GM13977 (cell line): ENCODE results near the gene WAC.
A peak's percentile ranks its signal among the peaks of the same experiment; 100 is the strongest.
"Not testable (repeated sequence)": the region's sequence is repeated elsewhere in the genome, so short reads cannot be mapped to it uniquely, and the experiment has no call there.

Experiments used
- DNase-seq: peaks from one replicate; pipeline ENCODE4 v3.0.0; 2012; ENCODE audit warnings: low spot score
- in situ Hi-C: fragments of 300-500 bp; cut with MboI; formaldehyde crosslinking; loops from one replicate; pipeline ENCODE4 v1.12.0; 2022; ENCODE audit warnings: low sequenced_read_pairs, low pct_unique_long_range_greater_than_20kb, mixed read lengths, inconsistent platforms; ENCODE audit not compliant: unreplicated experiment
- TF ChIP-seq, protein P1 (sequence below): IDR thresholded peaks from 2 replicates; pipeline ENCODE4 v1.5.1; 2012; ENCODE audit warnings: mild to moderate bottlenecking, control low read depth; ENCODE audit not compliant: insufficient read depth; ENCODE audit errors: extremely low read depth, missing control alignments

The WAC gene

DNA sequence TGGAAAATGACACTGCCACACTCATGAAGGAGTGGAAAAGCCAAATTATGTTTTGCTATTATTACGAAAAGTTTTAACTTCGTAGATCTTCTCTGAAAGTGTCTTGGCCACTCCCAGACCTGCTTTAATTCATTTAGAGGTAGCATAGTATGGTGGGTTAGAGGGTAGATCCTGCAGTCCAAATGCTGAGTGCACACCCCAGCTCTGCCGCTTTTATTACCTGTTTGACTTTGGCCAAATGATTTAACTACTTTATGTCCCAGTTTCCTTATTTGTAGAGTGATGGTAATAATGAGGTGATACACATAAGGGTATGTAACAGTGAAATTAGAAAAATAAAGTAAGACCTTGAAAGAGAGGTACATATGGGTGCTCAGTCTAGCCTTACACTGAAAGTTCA, 23.6 kb upstream of the WAC start:
- TF ChIP-seq, protein P1, sequence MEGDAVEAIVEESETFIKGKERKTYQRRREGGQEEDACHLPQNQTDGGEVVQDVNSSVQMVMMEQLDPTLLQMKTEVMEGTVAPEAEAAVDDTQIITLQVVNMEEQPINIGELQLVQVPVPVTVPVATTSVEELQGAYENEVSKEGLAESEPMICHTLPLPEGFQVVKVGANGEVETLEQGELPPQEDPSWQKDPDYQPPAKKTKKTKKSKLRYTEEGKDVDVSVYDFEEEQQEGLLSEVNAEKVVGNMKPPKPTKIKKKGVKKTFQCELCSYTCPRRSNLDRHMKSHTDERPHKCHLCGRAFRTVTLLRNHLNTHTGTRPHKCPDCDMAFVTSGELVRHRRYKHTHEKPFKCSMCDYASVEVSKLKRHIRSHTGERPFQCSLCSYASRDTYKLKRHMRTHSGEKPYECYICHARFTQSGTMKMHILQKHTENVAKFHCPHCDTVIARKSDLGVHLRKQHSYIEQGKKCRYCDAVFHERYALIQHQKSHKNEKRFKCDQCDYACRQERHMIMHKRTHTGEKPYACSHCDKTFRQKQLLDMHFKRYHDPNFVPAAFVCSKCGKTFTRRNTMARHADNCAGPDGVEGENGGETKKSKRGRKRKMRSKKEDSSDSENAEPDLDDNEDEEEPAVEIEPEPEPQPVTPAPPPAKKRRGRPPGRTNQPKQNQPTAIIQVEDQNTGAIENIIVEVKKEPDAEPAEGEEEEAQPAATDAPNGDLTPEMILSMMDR, result no peak

DNA sequence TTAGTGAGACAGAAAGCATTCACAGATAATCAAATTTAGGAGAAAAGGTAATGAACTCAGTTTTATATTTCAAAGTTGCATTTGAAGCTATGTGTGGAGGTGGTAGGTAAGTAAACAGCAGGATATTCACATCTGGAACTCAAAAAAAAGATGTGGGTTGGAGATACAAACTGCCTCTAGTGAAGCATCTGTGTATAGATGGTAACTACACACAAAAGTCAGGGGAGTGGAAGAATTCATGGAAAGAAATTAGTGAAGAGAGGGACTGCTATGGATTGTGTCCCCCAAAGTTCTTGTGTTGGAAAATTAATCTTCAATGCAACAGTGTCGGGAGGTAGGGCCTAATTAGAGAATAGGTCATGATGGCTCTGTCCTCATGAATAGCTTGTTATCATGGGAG, 18.3 kb upstream of the WAC start:
- no peak for DNase-seq
- TF ChIP-seq, protein P1, result no peak
- in situ Hi-C loops, result no loop called here

More for the DNA sequence above, 23.6 kb upstream of the WAC start:
- no peak for DNase-seq
- in situ Hi-C loops, result no loop called here

DNA sequence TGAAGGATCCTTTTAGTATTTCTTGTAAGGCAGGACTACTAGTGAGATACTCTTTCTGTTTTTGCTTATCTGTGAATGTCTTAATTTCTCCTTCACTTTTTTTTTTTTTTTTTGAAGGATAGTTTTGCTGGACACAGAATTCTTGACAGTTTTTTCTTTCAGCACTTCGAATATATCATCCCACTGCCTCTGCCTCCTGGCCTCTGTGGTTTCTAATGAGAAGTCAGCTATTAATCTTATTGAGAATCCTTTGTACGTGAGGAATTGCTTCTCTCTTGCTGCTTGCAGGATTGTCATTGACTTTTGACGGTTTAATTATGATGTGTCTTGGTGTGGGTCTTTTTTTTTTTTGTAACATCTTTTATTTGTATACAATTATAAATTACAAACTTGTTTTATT, 12.6 kb upstream of the WAC start:
- in situ Hi-C loops, result no loop called here
- TF ChIP-seq, protein P1, result no peak
- DNase-seq, result no peak

DNA sequence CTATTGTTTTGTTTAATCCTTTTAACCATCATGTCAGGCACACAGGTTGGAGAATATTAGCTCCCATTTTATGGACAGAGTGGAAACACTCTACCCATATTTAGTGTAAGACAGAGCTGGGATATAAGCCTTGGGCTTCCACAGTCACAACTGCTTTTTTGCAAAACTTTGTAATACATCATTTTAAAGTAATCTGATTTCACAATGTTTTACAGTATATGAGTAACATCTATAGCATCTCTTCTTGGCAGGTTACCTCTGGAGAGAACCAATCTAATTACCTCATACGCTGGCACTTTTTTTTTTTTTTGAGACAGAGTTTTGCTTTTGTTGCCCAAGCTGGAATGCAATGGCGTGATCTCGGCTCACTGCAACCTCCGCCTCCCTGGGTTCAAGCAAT, 12.1 kb upstream of the WAC start:
- DNase-seq, in situ Hi-C loops: not testable (repeated sequence)

DNA sequence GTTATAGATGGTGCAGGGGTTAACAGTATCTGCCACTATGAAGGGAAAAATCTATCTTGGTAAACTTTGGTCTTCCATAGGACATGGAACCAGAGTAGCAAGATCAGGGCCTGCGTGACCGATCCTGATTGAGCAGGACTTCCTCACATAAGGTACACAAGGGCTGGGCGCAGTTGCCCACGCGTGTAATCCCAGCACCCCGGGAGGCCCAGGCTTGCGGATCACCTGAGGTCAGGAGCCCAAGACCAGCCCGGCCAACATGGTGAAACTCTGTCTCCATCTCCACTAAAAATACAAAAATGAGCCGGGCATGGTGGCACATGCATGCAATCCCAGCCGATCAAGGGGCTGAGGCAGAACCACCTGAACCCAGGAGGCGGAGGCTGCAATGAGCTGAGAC, 11.0 kb upstream of the WAC start:
- in situ Hi-C loops, DNase-seq: not testable (repeated sequence)

- TF ChIP-seq, protein P1, result no peak
- in situ Hi-C loops, result no loop called here
- no peak for DNase-seq
These were observed 9.1 kb upstream of the WAC start for GRCh38 chr10:28523725-28524252.

DNA sequence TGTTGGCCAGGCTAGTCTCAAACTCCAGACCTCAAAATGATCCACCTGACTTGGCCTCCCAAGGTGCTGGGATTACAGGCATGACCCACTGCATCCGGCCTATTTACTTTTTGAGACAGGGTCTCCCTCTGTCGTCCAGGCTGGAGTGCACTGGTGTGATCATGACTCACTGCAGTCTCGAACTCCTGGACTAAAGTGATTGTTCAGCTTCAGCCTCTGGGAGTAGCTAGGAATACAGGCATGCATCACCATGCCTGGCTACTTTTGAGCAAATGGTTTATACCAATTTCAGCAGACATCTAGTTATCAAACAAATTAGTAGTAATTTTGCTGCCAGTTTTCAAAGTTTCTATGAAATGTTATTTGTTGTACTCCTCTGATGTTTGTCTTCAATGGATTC, 2.2 kb upstream of the WAC start:
- TF ChIP-seq, protein P1, result no peak
- in situ Hi-C loops, result no loop called here
- DNase-seq, result no peak

DNA sequence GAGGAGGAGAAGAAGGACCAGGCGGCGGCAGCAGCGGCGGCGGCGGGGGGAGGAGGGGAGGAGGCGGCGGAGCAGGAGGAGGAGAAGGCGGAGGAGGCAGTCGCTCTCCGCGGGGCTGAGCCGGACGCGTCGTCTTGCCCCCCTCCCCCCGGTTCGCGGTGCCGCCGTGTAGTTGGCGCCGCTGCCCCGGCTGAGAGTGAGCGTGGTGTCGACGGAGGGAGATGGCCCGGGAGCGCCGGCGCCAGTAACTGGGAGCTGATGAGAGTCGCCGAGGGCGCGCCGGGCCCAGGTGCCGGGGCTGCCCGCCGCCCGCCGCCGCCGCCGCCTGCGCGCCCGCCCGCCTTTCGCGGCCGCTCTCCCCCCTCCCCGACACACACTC, 257 bp downstream of the WAC start:
- DNase-seq, result peak; percentile 22
- in situ Hi-C loops, result no loop called here
- TF ChIP-seq, protein P1, result no peak
